Measurements from ENCODE around the gene HOXA7. TPM values are rescaled to one million over a fixed set of nuclear protein-coding genes. Genes with fewer than 3 reads are reported as not detected.

The HOXA7 gene
- total and polyA plus RNA-seq, 2 experiments from 2014 or later = 0.24 TPM; not detected in 1

GRCh38 chr7:27129729-27130539 is 26.5 kb downstream of the HOXA7 start:
- Histone ChIP-seq H4K20me1 (replicated peaks; ENCODE audit: insufficient read depth) (peaks cover 65% of the 10 kb centered on the region), H3K9me2 (ENCODE audit: insufficient read depth) (no peaks in the 10 kb centered on the region), H3K4me3 (peak overlapping the region; percentile 62; the same call in 1 of the 2 replicates), H3K4me1 (ENCODE audit: insufficient read depth) (peaks cover 11% of the 10 kb centered on the region; the same call in 1 of the 2 replicates), H3K79me2 (replicated peaks; ENCODE audit: insufficient read depth) (no peaks in the 10 kb centered on the region), H3K27ac (ENCODE audit: low read depth) (no peak overlapping the region), H3K27me3 (ENCODE audit: insufficient read depth) (peaks cover 100% of the 10 kb centered on the region), H3K4me2 (peak overlapping the region; percentile 84; the same call in 1 of the 2 replicates), H3F3A (replicated peaks; ENCODE audit: low read depth) (peaks cover 55% of the 10 kb centered on the region), H2AFZ (no peak overlapping the region), H3K36me3 (ENCODE audit: insufficient read depth) (no peaks in the 10 kb centered on the region)
- TF ChIP-seq CTCF (conservative IDR thresholded peaks at IDR 0.05; ENCODE audit: low read depth in 2 of 2) (no peak), POLR2AphosphoS5 (IDR thresholded peaks at IDR 0.05; ENCODE audit: low read depth) (no peak), ZNF331 (CRISPR knock-in tag; IDR thresholded peaks at IDR 0.05; ENCODE audit: low read depth) (no peak), ZNF462 (CRISPR knock-in tag; IDR thresholded peaks at IDR 0.05) (no peak), JUNB (IDR thresholded peaks at IDR 0.05; ENCODE audit: unreplicated experiment) (no peak), NANOG (IDR thresholded peaks at IDR 0.05; ENCODE audit: borderline replicate concordance) (no peak), ETS1 (IDR thresholded peaks at IDR 0.05) (no peak), EZH2 (IDR thresholded peaks at IDR 0.05; ENCODE audit: low read depth, unreplicated experiment) (peak; percentile 94), CREB1 (CRISPR knock-in tag; IDR thresholded peaks at IDR 0.05; ENCODE audit: low read depth) (no peak), STAT1 (IDR thresholded peaks at IDR 0.05; ENCODE audit: unreplicated experiment) (no peak), ZNF114 (CRISPR knock-in tag; IDR thresholded peaks at IDR 0.05) (no peak), EZH2phosphoT487 (IDR thresholded peaks at IDR 0.05; ENCODE audit: unreplicated experiment) (peak; percentile 52)
- Mint-ChIP-seq H3K4me1 (no peaks in the 10 kb centered on the region; the same call in 2 of the 3 replicates), H3K36me3 (ENCODE audit: low read depth) (no peaks in the 10 kb centered on the region), H3K4me3 (peak overlapping the region; percentile 25; the same call in 1 of the 3 replicates), H3K27ac (no peak overlapping the region), H3K9me3 (no peaks in the 10 kb centered on the region; the same call in 2 of the 3 replicates), H3K27me3 (ENCODE audit: insufficient read depth, low read depth, poor library complexity) (peaks cover 96% of the 10 kb centered on the region)
- ATAC-seq (peak; percentile 57), DNase-seq (ENCODE audit: low spot score) (peak; percentile 41)

Measured in GM23338 (cell line).